HepG2 (cell line): ENCODE data around the gene MTUS2. TPM values are rescaled to one million over a fixed set of nuclear protein-coding genes. Genes with fewer than 3 reads are reported as not detected.

ENCODE experiments used
- ATAC-seq: fragments of 200-7000 bp; cut with Tn5 transposase; 3 replicates; pipeline ENCODE4 v1.9.1; 2020; ENCODE audit warnings: mild to moderate bottlenecking, moderate library complexity
- BruUV-seq: library from RNA; stranded (reverse); fragments of 400-500 nt; replicated peaks from 2 replicates; lab custom pipeline; 2021; lab: Mats Ljungman, UMichigan
- CTCF ChIA-PET: fragments of 300-600 bp; formaldehyde crosslinking; extraction: SDS; loops from one replicate; lab custom pipeline; 2021; ENCODE audit warnings: low total read pairs, inconsistent platforms, low intra/inter-chr PET ratio; lab: Yijun Ruan, JAX
- POLR2A ChIA-PET: fragments of 350-600 bp; sonication (Branson Sonifier 250); formaldehyde crosslinking; loops from one replicate; lab custom pipeline; 2020; ENCODE audit warnings: antibody characterized with exemption, inconsistent platforms; lab: Yijun Ruan, JAX
- DNase-seq: peaks from one replicate; pipeline ENCODE4 v3.0.0-alpha.2; 2015; ENCODE audit warnings: low spot score
- FAIRE-seq: peaks from 3 replicates; lab custom pipeline; 2011; peaks lifted over from hg19 to GRCh38; lab: Jason Lieb, UNC
- H2AFZ ChIP-seq: one replicate; pipeline ENCODE4 v1.6.1; 2011; ENCODE audit warnings: low read length, inconsistent platforms
- H3K27ac ChIP-seq: fragments of 300-600 bp; 3 replicates; pipeline ENCODE4 v1.8.0; 2011; ENCODE audit warnings: mixed run types, mild to moderate bottlenecking, mixed read lengths, low read length, inconsistent platforms; ENCODE audit not compliant: insufficient read depth; ENCODE audit errors: extremely low read length
- H3K27me3 ChIP-seq, 2 experiments: fragments of 200-600 bp in 1 of 2; 2 replicates in 1 of 2; 3 replicates in 1 of 2; pipeline versions ENCODE4 v1.6.0 to v1.8.0; 2011; ENCODE audit warnings: low read length in 2 of 2, mild to moderate bottlenecking in 2 of 2, moderate library complexity in 2 of 2, inconsistent platforms in 1 of 2; ENCODE audit not compliant: insufficient read depth in 2 of 2, control insufficient read depth in 1 of 2
- H3K36me3 ChIP-seq, 2 experiments: fragments of 200-600 bp in 1 of 2; replicated peaks in 1 of 2; 2 replicates in 1 of 2; 3 replicates in 1 of 2; pipeline versions ENCODE4 v1.5.1 to v1.8.0; 2011; ENCODE audit warnings: low read length in 2 of 2, inconsistent platforms in 1 of 2; ENCODE audit not compliant: insufficient read depth in 2 of 2, control insufficient read depth in 1 of 2
- H3K4me1 ChIP-seq: 2 replicates; pipeline ENCODE4 v1.5.1; 2012; ENCODE audit warnings: low read length, inconsistent platforms; ENCODE audit not compliant: insufficient read depth
- H3K4me2 ChIP-seq: 2 replicates; pipeline ENCODE4 v1.6.0; 2011; ENCODE audit warnings: low read depth, low read length, inconsistent platforms
- H3K4me3 ChIP-seq, 3 experiments: fragments of 200-600 bp in 1 of 3; sonication (generic), shearing (Covaris generic) in 1 of 3; replicated peaks in 1 of 3; 2 replicates each; pipeline ENCODE4 v1.5.1; 2011 to 2016; ENCODE audit warnings: low read length in 3 of 3, inconsistent platforms in 2 of 3, low read depth in 2 of 3, mild to moderate bottlenecking in 2 of 3, control low read depth in 1 of 3, mixed read lengths in 1 of 3; ENCODE audit not compliant: insufficient read depth in 1 of 3
- H3K79me2 ChIP-seq: one replicate; pipeline ENCODE4 v1.6.1; 2011; ENCODE audit warnings: low read length, inconsistent platforms; ENCODE audit not compliant: insufficient read depth
- H3K9ac ChIP-seq: 2 replicates; pipeline ENCODE4 v1.6.0; 2011; ENCODE audit warnings: mild to moderate bottlenecking, low read depth, low read length, inconsistent platforms; ENCODE audit not compliant: insufficient read depth
- H3K9me3 ChIP-seq: 2 replicates; pipeline ENCODE4 v1.5.1; 2012; ENCODE audit warnings: mild to moderate bottlenecking, low read length
- H4K20me1 ChIP-seq: 2 replicates; pipeline ENCODE4 v1.6.0; 2011; ENCODE audit warnings: inconsistent platforms, mild to moderate bottlenecking, low read length, moderate library complexity; ENCODE audit not compliant: insufficient read depth
- KLF6 ChIP-seq: IDR thresholded peaks from 2 replicates; pipeline ENCODE4 v1.8.0; 2016; ENCODE audit warnings: missing biosample characterization, missing genetic modification reagents
- MAFK ChIP-seq, 2 experiments: IDR thresholded peaks in 1 of 2; conservative IDR thresholded peaks in 1 of 2; 2 replicates each; pipeline ENCODE4 v1.6.1; 2011; ENCODE audit warnings: improper control_type of control experiment in 2 of 2, low read length in 2 of 2
- POGZ ChIP-seq: sonication (generic); formaldehyde crosslinking; IDR thresholded peaks from 2 replicates; pipeline ENCODE4 v1.4.0; 2020; ENCODE audit warnings: mild to moderate bottlenecking, missing genetic modification reagents
- RAD51 ChIP-seq: fragments of 450-650 bp; IDR thresholded peaks from 2 replicates; pipeline ENCODE4 v1.6.1; 2016; ENCODE audit warnings: borderline replicate concordance
- ZBTB33 ChIP-seq: sonication (generic); formaldehyde crosslinking; IDR thresholded peaks from 2 replicates; pipeline ENCODE4 v1.4.0; 2020; ENCODE audit warnings: missing genetic modification reagents
- ZNF883 ChIP-seq: sonication (generic); formaldehyde crosslinking; IDR thresholded peaks from 2 replicates; pipeline ENCODE4 v1.5.1; 2020; ENCODE audit warnings: mild to moderate bottlenecking, missing genetic modification reagents; ENCODE audit errors: not compliant biosample characterization
- ZSCAN9 ChIP-seq: IDR thresholded peaks from 2 replicates; pipeline ENCODE4 v1.6.1; 2016; ENCODE audit warnings: borderline replicate concordance
- WGBS: methylation state at CpG from one replicate; pipeline ENCODE4 v1.1.6; 2017; ENCODE audit warnings: low lambda C conversion rate; 5-methylcytosine and 5-hydroxymethylcytosine counted together
- in situ Hi-C: cut with HindIII; loops from 2 replicates; pipeline ENCODE4 v1.10.0; 2017; ENCODE audit warnings: low pct_unique_long_range_greater_than_20kb; ENCODE audit not compliant: extremely low pct_ligation_motif_present
- intact Hi-C: fragments of 100-400 bp; cut with micrococcal nuclease; formaldehyde crosslinking; loops from one replicate; pipeline ENCODE4 v1.10.0; 2022; ENCODE audit not compliant: unreplicated experiment
- polyA plus RNA-seq, 8 experiments: library from polyadenylated mRNA; depleted of rRNA in 3 of 8; stranded (reverse) in 7 of 8; unstranded in 1 of 8; fragments of >200 nt; fragmentation: Illumina TruSeq in 4 of 8; extraction: Trizol in 4 of 8; gene quantifications; 2 replicates each; pipeline versions ENCODE4 v1.2.1 to v1.2.3, GENCODE V29; 2011 to 2016; ENCODE audit warnings: low read depth in 4 of 8, missing spikeins in 1 of 8, mixed read lengths in 1 of 8; ENCODE audit not compliant: insufficient read depth in 1 of 8
- total RNA-seq, 5 experiments: library from RNA; depleted of rRNA; stranded (reverse); fragments of >200 nt; fragmentation: Illumina TruSeq; extraction: Trizol; gene quantifications; 2 replicates each; pipeline ENCODE4 v1.2.3, GENCODE V29; 2016; ENCODE audit warnings: low read depth in 1 of 5

The MTUS2 gene
- total and polyA plus RNA-seq, 2 of the 13 experiments (the other 11 are each of a cell fraction or from before 2014, with no cell fraction given): not detected

GRCh38 chr13:29489650-29490560 lies 669.8 kb downstream of the MTUS2 start (continued):
- TF ChIP-seq ZNF883: no peak
- TF ChIP-seq RAD51: no peak

GRCh38 chr13:29490561-29490885 lies 670.4 kb downstream of the MTUS2 start:
- ATAC-seq (no peak), DNase-seq (no peak), FAIRE-seq (no peak)
- BruUV-seq: no TSS peak
- no peak overlapping the region for H3K27ac ChIP-seq
- no peaks in the 10 kb centered on the region for H3K36me3 ChIP-seq
- no peaks in the 10 kb centered on the region for H3K9me3 ChIP-seq
- H3K9ac ChIP-seq: no peak overlapping the region
- H4K20me1 ChIP-seq: no peaks in the 10 kb centered on the region
- CTCF ChIA-PET: no interaction called here
- H3K4me1 ChIP-seq: peaks cover 9% of the 10 kb centered on the region; the same call in 1 of the 2 replicates
- H3K4me3 ChIP-seq: no peak overlapping the region
- H3K79me2 ChIP-seq: no peaks in the 10 kb centered on the region
- in situ Hi-C loops: no loop called here
- intact Hi-C loops: no loop called here
- TF ChIP-seq MAFK (conservative IDR thresholded peaks at IDR 0.05 in 1 of 2, IDR thresholded peaks at IDR 0.05 in 1 of 2; ENCODE audit: low read length in 2 of 2): peak in 1 of 2 experiments; percentile 43; a peak in 2 of 4 replicates
- no peak for TF ChIP-seq POGZ (CRISPR knock-in tag)
- TF ChIP-seq ZSCAN9 (CRISPR knock-in tag): no peak
- no peak for TF ChIP-seq ZBTB33 (CRISPR knock-in tag)
- TF ChIP-seq KLF6 (CRISPR knock-in tag): no peak
- H2AFZ ChIP-seq: no peak overlapping the region
- no peak overlapping the region for H3K4me2 ChIP-seq
- 58% methylated on average over 9 of the region's 9 CpGs for WGBS
- peaks cover 3 to 10% of the 10 kb centered on the region in 2 experiments; a peak in 3 of 5 replicates for H3K27me3 ChIP-seq
- POLR2A ChIA-PET: no interaction called here
